ENCODE measurements around the gene TREML2.

Gene TREML2

DNA sequence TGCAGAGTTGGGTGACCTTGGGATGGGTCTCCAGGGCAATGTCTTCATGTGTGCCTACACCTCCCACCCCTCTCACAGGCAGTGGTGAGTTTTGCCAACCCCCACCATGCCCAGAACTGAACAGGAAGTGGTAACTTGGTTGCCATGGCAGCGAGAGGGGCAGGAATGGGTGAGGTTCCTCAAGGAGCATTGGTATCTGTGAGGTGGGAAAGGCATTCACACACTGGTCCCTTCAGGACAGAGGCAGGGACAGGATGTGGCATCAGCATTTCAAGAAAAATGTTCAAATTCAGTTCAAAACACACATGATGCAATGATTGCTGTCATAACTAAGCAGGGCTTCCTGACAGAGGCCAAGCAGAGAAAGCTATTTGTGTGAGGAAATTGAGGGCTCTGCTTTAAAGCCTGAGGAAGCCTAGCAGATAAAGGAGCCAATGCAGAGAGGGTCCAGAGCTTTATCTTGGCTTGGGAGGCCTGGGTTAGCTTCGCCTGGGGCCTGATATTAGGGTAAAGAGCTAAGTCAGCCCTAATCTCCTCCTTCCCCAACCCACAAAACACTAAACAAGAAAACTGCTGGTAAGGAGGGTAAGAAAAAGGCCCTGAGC is 551 bp downstream of the TREML2 start:
- H3K4me3 ChIP-seq (ENCODE audit: low read depth, low read length) = peak overlapping the region; percentile 48
- TF ChIP-seq MAX (IDR thresholded peaks at IDR 0.05; ENCODE audit: low read depth, low read length) (peak; percentile 34; the same call in 1 of the 2 replicates), MYC (IDR thresholded peaks at IDR 0.05; ENCODE audit: low read depth, low read length) (no peak), POLR2A (IDR thresholded peaks at IDR 0.05; ENCODE audit: extremely low read depth, insufficient read length) (no peak)
- peak; percentile 94 for DNase-seq (ENCODE audit: low read depth)

- H3K4me3 ChIP-seq (ENCODE audit: low read depth, low read length) = peak overlapping the region; percentile 33
- peak; percentile 53 for DNase-seq (ENCODE audit: low read depth)
These were observed 1.2 kb downstream of the TREML2 start for GRCh38 chr6:41199552-41200246.

GRCh38 chr6:41197234-41197633 is 3.7 kb downstream of the TREML2 start:
- TF ChIP-seq MAX (IDR thresholded peaks at IDR 0.05; ENCODE audit: low read depth, low read length) (no peak), MYC (IDR thresholded peaks at IDR 0.05; ENCODE audit: low read depth, low read length) (no peak), POLR2A (IDR thresholded peaks at IDR 0.05; ENCODE audit: extremely low read depth, insufficient read length) (no peak)
- TF ChIP-seq, protein P1, sequence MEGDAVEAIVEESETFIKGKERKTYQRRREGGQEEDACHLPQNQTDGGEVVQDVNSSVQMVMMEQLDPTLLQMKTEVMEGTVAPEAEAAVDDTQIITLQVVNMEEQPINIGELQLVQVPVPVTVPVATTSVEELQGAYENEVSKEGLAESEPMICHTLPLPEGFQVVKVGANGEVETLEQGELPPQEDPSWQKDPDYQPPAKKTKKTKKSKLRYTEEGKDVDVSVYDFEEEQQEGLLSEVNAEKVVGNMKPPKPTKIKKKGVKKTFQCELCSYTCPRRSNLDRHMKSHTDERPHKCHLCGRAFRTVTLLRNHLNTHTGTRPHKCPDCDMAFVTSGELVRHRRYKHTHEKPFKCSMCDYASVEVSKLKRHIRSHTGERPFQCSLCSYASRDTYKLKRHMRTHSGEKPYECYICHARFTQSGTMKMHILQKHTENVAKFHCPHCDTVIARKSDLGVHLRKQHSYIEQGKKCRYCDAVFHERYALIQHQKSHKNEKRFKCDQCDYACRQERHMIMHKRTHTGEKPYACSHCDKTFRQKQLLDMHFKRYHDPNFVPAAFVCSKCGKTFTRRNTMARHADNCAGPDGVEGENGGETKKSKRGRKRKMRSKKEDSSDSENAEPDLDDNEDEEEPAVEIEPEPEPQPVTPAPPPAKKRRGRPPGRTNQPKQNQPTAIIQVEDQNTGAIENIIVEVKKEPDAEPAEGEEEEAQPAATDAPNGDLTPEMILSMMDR (IDR thresholded peaks at IDR 0.05; ENCODE audit: low read depth, low read length) = no peak
- no peak for DNase-seq (ENCODE audit: low read depth)
- no peak overlapping the region for H3K4me3 ChIP-seq (ENCODE audit: low read depth, low read length)

More at GRCh38 chr6:41199552-41200246, 1.2 kb downstream of the TREML2 start:
- TF ChIP-seq, protein P1 (IDR thresholded peaks at IDR 0.05; ENCODE audit: low read depth, low read length) = no peak
- TF ChIP-seq MAX (IDR thresholded peaks at IDR 0.05; ENCODE audit: low read depth, low read length) (no peak), MYC (IDR thresholded peaks at IDR 0.05; ENCODE audit: low read depth, low read length) (no peak), POLR2A (IDR thresholded peaks at IDR 0.05; ENCODE audit: extremely low read depth, insufficient read length) (no peak)

GRCh38 chr6:41194386-41194785 is 6.6 kb downstream of the TREML2 start:
- DNase-seq (ENCODE audit: low read depth) = no peak
- TF ChIP-seq MAX (IDR thresholded peaks at IDR 0.05; ENCODE audit: low read depth, low read length) = no peak
- TF ChIP-seq MYC (IDR thresholded peaks at IDR 0.05; ENCODE audit: low read depth, low read length) = no peak
- no peak for TF ChIP-seq POLR2A (IDR thresholded peaks at IDR 0.05; ENCODE audit: extremely low read depth, insufficient read length)
- TF ChIP-seq, protein P1 (IDR thresholded peaks at IDR 0.05; ENCODE audit: low read depth, low read length) = no peak
- no peak overlapping the region for H3K4me3 ChIP-seq (ENCODE audit: low read depth, low read length)

- no peak overlapping the region for H3K4me3 ChIP-seq (ENCODE audit: low read depth, low read length)
- DNase-seq (ENCODE audit: low read depth) = no peak
- TF ChIP-seq MYC (IDR thresholded peaks at IDR 0.05; ENCODE audit: low read depth, low read length) (no peak), POLR2A (IDR thresholded peaks at IDR 0.05; ENCODE audit: extremely low read depth, insufficient read length) (no peak), MAX (IDR thresholded peaks at IDR 0.05; ENCODE audit: low read depth, low read length) (no peak)
- TF ChIP-seq, protein P1 (IDR thresholded peaks at IDR 0.05; ENCODE audit: low read depth, low read length) = no peak
These were observed 7.1 kb downstream of the TREML2 start for GRCh38 chr6:41193884-41194283.

- TF ChIP-seq MYC (IDR thresholded peaks at IDR 0.05; ENCODE audit: low read depth, low read length) (no peak), POLR2A (IDR thresholded peaks at IDR 0.05; ENCODE audit: extremely low read depth, insufficient read length) (no peak), MAX (IDR thresholded peaks at IDR 0.05; ENCODE audit: low read depth, low read length) (no peak)
- TF ChIP-seq, protein P1 (IDR thresholded peaks at IDR 0.05; ENCODE audit: low read depth, low read length) = no peak
- no peak overlapping the region for H3K4me3 ChIP-seq (ENCODE audit: low read depth, low read length)
- DNase-seq (ENCODE audit: low read depth) = no peak
These were observed 7.7 kb downstream of the TREML2 start for GRCh38 chr6:41193171-41193734.

Measured in NB4 (cell line).